Suprapubic skin (tissue), 4 donors: ENCODE measurements around the gene KRT33A. TPM values are rescaled to one million over a fixed set of nuclear protein-coding genes. Genes with fewer than 3 reads are reported as not detected.

Experiments
- DNase-seq, 2 donors: peaks; one replicate each; pipeline ENCODE4 v3.0.0-alpha.2; 2019; ENCODE audit warnings: low spot score in 2 of 2
- H3K27ac ChIP-seq: fragments of 200-600 bp; sonication (generic); one replicate; pipeline ENCODE4 v1.5.1; 2019
- H3K27me3 ChIP-seq: fragments of 200-600 bp; sonication (generic); one replicate; pipeline ENCODE4 v1.5.1; 2019
- H3K36me3 ChIP-seq: fragments of 200-600 bp; sonication (generic); one replicate; pipeline ENCODE4 v1.5.1; 2019
- H3K4me1 ChIP-seq: fragments of 200-600 bp; sonication (generic); one replicate; pipeline ENCODE4 v1.5.1; 2019
- H3K4me3 ChIP-seq: fragments of 200-600 bp; sonication (generic); one replicate; pipeline ENCODE4 v1.5.1; 2019; ENCODE audit warnings: mild to moderate bottlenecking
- H3K9me3 ChIP-seq: fragments of 200-600 bp; sonication (generic); one replicate; pipeline ENCODE4 v1.5.1; 2019
- EP300 ChIP-seq: sonication (generic); formaldehyde crosslinking; IDR thresholded peaks from one replicate; pipeline ENCODE4 v1.6.1; 2017; ENCODE audit warnings: antibody characterized with exemption
- POLR2A ChIP-seq, 2 donors: fragments of 450-650 bp; IDR thresholded peaks; one replicate each; pipeline ENCODE4 v1.6.1; 2017; ENCODE audit warnings: antibody characterized with exemption in 2 of 2, mild to moderate bottlenecking in 2 of 2, moderate library complexity in 2 of 2
- POLR2AphosphoS5 ChIP-seq, 3 donors: sonication (generic); formaldehyde crosslinking; IDR thresholded peaks; one replicate each; pipeline ENCODE4 v1.6.1; 2017; ENCODE audit warnings: antibody characterized with exemption in 3 of 3
- WGBS: methylation state at CpG from one replicate; pipeline ENCODE4 v1.1.5; 2018; 5-methylcytosine and 5-hydroxymethylcytosine counted together
- total RNA-seq, 4 donors: library from RNA; depleted of rRNA; stranded (reverse); fragments of >200 nt; gene quantifications; one replicate each; pipeline ENCODE4 v1.1.0, GENCODE V29; 2016
- TF ChIP-seq, protein P1 (sequence below), 2 donors: fragments of 200-600 bp in 1 of 2; fragments of 450-650 bp in 1 of 2; sonication (generic) in 1 of 2; IDR thresholded peaks; one replicate each; pipeline ENCODE4 v1.5.1; 2016 to 2019; ENCODE audit warnings: antibody characterized with exemption in 2 of 2, mild to moderate bottlenecking in 1 of 2, moderate library complexity in 1 of 2

Gene KRT33A
- total RNA-seq, 4 donors from 2014 or later = 1.2 to 144 (median 8.3) TPM

DNA sequence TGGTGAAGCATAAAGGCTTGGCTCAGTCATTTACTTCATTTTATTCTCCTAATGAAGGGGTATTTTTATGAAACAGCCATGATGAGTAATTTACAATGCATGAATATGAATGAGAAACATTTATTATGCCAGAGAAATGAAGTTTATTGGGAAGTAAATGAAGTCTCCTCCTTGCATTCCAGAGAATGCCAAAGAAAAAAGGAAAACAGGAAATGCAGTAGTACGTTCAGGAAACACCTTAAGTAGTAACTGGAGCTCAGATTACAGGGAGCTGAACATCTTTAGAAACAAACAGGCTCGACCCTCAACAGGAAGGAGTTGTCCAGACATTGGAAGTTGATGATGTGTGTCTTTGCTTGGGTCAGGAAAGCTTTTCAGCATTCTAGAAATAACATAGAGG is 26.9 kb upstream of the KRT33A start:
- no peak for DNase-seq
- 4% methylated on average over 2 of the region's 2 CpGs for WGBS
- no peak for TF ChIP-seq EP300
- TF ChIP-seq, protein P1, sequence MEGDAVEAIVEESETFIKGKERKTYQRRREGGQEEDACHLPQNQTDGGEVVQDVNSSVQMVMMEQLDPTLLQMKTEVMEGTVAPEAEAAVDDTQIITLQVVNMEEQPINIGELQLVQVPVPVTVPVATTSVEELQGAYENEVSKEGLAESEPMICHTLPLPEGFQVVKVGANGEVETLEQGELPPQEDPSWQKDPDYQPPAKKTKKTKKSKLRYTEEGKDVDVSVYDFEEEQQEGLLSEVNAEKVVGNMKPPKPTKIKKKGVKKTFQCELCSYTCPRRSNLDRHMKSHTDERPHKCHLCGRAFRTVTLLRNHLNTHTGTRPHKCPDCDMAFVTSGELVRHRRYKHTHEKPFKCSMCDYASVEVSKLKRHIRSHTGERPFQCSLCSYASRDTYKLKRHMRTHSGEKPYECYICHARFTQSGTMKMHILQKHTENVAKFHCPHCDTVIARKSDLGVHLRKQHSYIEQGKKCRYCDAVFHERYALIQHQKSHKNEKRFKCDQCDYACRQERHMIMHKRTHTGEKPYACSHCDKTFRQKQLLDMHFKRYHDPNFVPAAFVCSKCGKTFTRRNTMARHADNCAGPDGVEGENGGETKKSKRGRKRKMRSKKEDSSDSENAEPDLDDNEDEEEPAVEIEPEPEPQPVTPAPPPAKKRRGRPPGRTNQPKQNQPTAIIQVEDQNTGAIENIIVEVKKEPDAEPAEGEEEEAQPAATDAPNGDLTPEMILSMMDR (IDR thresholded peaks at IDR 0.05) = no peak
- no peak for TF ChIP-seq POLR2AphosphoS5 (IDR thresholded peaks at IDR 0.05)
- no peak for TF ChIP-seq POLR2A (IDR thresholded peaks at IDR 0.05)
- H3K4me1 ChIP-seq = no peaks in the 10 kb centered on the region
- no peak overlapping the region for H3K27ac ChIP-seq
- no peaks in the 10 kb centered on the region for H3K36me3 ChIP-seq
- no peak overlapping the region for H3K4me3 ChIP-seq
- H3K27me3 ChIP-seq = peaks cover 4% of the 10 kb centered on the region
- no peaks in the 10 kb centered on the region for H3K9me3 ChIP-seq

DNA sequence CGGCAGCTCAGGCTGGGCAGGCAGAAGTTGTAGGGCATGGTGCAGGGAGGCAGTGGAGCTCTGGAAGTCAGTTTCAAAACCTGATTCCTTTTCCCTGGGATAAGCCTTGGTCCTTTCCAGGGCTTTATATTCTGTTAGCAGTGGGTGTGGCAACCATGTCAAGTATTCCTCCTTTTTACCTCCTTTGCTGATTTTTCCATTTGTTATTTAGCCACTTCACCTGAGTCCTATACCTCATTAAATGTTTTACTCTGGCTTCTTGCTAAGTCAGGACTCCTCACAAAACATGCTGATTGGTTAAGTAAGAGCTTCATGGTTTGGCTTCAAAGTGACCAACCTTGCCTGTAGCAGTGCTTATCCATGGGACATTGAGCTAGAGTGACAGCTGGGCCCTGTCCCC is 19.1 kb upstream of the KRT33A start, which contains the start of gene KRT33B:
TSS of gene KRT33B (minus strand) at position 101 of the 400 bp plus-strand sequence. CDS start at position 38, 63 bp downstream.
- Histone ChIP-seq H3K27me3 (peaks cover 4% of the 10 kb centered on the region), H3K27ac (no peak within 1 kb of the TSS), H3K4me1 (no peaks in the 10 kb centered on the region), H3K36me3 (no peaks in the 10 kb centered on the region), H3K9me3 (no peaks in the 10 kb centered on the region), H3K4me3 (no peak within 1 kb of the TSS)
- no peak for DNase-seq
- 100% methylated on average over 1 of the region's 1 CpG for WGBS
- TF ChIP-seq POLR2A (IDR thresholded peaks at IDR 0.05) = no peak
- no peak for TF ChIP-seq POLR2AphosphoS5 (IDR thresholded peaks at IDR 0.05)
- no peak for TF ChIP-seq EP300

- no peaks in the 10 kb centered on the region for H3K36me3 ChIP-seq
- no peak overlapping the region for H3K4me3 ChIP-seq
- H3K9me3 ChIP-seq = no peaks in the 10 kb centered on the region
- no peaks in the 10 kb centered on the region for H3K4me1 ChIP-seq
- TF ChIP-seq, protein P1 (IDR thresholded peaks at IDR 0.05) = no peak
- no peak for TF ChIP-seq EP300
- no peak for TF ChIP-seq POLR2A (IDR thresholded peaks at IDR 0.05)
- TF ChIP-seq POLR2AphosphoS5 (IDR thresholded peaks at IDR 0.05) = no peak
- no peak overlapping the region for H3K27ac ChIP-seq
- DNase-seq = no peak
- H3K27me3 ChIP-seq = peaks cover 4% of the 10 kb centered on the region
- WGBS = 92% methylated on average over 2 of the region's 2 CpGs
Observed at GRCh38 chr17:41369023-41369422, 18.4 kb upstream of the KRT33A start.

GRCh38 chr17:41367426-41368075 is 16.9 kb upstream of the KRT33A start:
- WGBS = 51% methylated on average over 10 of the region's 10 CpGs
- Histone ChIP-seq H3K4me3 (no peak overlapping the region), H3K36me3 (no peaks in the 10 kb centered on the region), H3K27ac (no peak overlapping the region), H3K27me3 (peaks cover 4% of the 10 kb centered on the region), H3K4me1 (no peaks in the 10 kb centered on the region), H3K9me3 (no peaks in the 10 kb centered on the region)
- no peak for TF ChIP-seq POLR2A (IDR thresholded peaks at IDR 0.05)
- TF ChIP-seq EP300 = no peak
- TF ChIP-seq, protein P1 (IDR thresholded peaks at IDR 0.05) = no peak
- no peak for TF ChIP-seq POLR2AphosphoS5 (IDR thresholded peaks at IDR 0.05)
- no peak for DNase-seq

GRCh38 chr17:41366070-41366469 is 15.4 kb upstream of the KRT33A start:
- Histone ChIP-seq H3K4me3 (no peak overlapping the region), H3K27ac (no peak overlapping the region), H3K27me3 (peaks cover 4% of the 10 kb centered on the region), H3K36me3 (no peaks in the 10 kb centered on the region), H3K9me3 (no peaks in the 10 kb centered on the region), H3K4me1 (no peaks in the 10 kb centered on the region)
- DNase-seq = no peak
- TF ChIP-seq POLR2A (IDR thresholded peaks at IDR 0.05) (no peak), POLR2AphosphoS5 (IDR thresholded peaks at IDR 0.05) (no peak), EP300 (no peak)
- TF ChIP-seq, protein P1 (IDR thresholded peaks at IDR 0.05) = no peak
